ENCODE measurements around the gene TMEM120B.

DNA sequence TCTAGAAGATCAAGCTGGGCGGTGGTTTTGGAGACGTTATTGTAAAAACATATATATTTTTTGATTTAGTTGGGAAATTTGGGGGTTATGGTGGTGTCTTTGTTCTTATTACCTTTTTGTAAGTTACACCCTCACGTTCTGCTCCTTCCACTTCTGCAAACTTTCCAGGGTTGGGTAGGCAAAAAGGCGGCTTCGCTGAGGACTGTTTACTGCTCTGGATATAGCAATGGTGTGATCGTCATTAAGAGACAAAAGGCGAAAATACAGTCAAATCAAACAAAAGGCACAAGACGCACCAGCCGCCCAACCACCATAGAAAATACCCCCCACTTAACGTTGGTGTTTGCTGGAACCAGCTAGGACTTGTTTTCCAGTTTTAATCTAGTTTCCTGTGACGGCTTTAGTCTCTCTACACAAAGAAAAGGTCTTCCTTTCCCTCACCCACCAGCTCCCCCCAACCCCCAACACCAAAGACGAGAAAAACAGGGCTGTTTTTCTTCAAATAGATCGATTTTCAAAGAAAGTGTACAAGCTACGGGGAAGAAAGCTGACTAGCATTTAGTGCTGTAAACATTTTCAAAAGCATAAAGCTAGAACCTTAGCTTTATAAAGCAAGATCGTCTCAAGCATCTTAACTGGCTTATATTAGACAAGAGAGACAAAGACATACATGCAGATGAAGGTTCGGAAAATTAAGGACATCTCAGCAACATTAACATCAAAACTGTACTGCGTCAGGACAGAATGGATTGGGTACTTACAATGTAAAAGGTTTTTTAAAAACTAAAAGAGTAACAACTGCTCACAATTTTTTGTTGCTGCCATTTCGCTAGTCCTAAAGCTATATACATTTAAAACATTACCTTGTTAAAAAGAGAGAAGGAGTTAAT lies 89.3 kb downstream of the TMEM120B start:
- TF ChIP-seq, protein P1, sequence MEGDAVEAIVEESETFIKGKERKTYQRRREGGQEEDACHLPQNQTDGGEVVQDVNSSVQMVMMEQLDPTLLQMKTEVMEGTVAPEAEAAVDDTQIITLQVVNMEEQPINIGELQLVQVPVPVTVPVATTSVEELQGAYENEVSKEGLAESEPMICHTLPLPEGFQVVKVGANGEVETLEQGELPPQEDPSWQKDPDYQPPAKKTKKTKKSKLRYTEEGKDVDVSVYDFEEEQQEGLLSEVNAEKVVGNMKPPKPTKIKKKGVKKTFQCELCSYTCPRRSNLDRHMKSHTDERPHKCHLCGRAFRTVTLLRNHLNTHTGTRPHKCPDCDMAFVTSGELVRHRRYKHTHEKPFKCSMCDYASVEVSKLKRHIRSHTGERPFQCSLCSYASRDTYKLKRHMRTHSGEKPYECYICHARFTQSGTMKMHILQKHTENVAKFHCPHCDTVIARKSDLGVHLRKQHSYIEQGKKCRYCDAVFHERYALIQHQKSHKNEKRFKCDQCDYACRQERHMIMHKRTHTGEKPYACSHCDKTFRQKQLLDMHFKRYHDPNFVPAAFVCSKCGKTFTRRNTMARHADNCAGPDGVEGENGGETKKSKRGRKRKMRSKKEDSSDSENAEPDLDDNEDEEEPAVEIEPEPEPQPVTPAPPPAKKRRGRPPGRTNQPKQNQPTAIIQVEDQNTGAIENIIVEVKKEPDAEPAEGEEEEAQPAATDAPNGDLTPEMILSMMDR (IDR thresholded peaks at IDR 0.05; ENCODE audit: low read length) = no peak
- no peak for TF ChIP-seq EZH2phosphoT487 (IDR thresholded peaks at IDR 0.05; ENCODE audit: low read length)
